HG03520 (cell line): ENCODE data around the gene ETV3.
"Not testable (repeated sequence)": the region's sequence is repeated elsewhere in the genome, so short reads cannot be mapped to it uniquely, and the experiment has no call there.

Experiments used
- ATAC-seq: cut with Tn5 transposase; IDR thresholded peaks from one replicate; pipeline ENCODE4 v1.9.1; 2021; ENCODE audit warnings: mild to moderate bottlenecking, moderate library complexity; ENCODE audit not compliant: unreplicated experiment

The ETV3 gene

GRCh38 chr1:157113631-157114030 lies 24.6 kb downstream of the ETV3 start:
- ATAC-seq: no peak

DNA sequence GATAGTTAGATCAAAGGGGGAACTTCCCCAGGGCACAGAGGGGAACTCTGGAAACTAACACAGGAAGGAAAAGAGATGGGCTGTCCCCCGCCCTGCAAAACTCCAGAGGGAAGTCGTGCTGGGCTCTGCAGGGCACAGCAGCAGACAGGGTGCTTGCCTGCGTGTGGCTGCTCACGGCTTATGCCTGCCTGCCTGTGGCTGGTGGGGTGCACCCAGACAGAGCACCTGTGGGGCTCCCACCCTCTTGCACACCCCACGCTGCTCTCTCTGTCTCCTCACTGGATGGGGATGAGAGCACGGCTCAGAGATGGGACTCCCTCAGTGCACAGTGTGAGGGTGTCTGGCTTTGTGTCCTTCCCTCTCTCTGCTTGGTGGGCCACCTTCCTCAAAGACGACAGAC lies 25.1 kb downstream of the ETV3 start:
- ATAC-seq: no peak

- ATAC-seq: no peak
Measured at GRCh38 chr1:157112186-157112867, 25.9 kb downstream of the ETV3 start.

DNA sequence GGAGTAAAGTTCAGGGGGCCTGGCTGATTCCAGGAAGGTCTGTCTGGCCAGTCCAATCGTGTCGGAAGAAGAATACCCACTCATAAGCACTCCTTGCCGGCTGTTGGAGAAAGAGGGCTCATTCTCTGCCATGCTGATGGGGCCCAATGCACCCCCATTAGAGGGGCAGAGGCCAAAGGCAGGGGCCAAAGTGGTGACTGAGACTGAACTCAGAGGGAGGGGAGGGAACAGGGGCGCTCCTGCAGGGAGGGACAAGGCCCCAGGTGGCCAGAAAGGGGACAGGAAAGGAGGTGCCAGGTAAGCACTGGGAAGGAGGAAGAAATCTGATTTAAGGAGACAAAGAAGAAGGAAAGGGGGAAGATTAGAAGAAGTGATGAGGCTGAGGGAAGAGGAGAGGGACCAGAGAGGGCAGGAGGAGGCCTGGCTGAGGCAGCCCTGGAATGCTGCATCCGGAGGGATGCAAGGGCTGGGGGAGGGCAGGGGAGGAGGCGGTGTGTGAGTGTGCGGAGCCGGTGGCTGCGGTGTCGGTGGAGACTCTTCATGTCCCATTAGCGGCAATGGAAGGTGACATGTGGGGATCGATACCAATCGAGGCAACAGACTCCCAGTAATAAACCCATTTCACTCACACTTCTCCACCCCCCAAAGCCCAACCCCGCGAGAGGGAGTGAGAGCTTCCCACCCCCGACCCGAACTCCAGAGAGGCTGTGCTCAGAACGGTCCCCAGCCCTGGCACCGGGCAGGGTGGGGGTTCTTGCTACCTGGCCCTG lies 26.6 kb downstream of the ETV3 start:
- ATAC-seq: no peak

DNA sequence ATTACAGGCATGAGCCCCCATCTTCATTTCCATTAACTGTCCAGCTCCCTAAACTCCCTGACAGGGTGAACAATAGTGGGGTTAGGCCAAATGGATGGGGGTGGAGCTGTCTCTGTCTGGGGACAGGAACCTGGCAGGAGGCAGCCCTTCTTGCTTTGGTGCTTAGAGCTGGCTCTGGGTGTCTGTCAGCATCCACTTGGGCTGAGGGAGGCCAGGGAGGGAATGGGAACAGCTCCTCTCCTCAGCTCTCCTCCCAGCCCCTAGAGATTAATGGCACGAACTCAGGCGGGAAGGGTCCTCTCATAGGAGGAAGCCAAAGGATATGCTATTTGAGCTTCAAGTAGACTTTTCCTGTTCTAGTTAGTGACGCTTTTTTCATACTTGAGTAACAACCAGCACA lies 27.5 kb downstream of the ETV3 start:
- no peak for ATAC-seq

DNA sequence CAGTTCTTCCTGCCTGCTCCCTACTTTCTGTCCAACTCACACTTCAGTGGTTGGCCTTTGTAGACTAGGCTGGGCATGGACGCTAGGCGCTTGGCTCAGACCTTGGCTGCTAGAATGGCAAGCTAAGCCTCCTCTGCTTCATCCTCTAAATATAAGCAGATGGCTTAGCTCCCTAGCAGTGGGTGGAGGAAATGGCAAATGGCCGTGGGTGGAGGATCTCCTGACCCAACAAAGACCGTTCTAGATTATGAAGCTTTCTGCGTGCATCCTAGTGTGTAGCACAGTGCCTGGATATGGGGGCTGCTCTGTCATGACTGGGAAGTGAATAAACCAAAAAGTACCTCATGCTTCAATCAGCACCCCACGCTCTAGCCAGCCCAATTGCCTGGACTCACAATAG lies 28.2 kb downstream of the ETV3 start:
- no peak for ATAC-seq

- ATAC-seq: no peak
Measured at GRCh38 chr1:157108448-157108847, 29.7 kb downstream of the ETV3 start.

DNA sequence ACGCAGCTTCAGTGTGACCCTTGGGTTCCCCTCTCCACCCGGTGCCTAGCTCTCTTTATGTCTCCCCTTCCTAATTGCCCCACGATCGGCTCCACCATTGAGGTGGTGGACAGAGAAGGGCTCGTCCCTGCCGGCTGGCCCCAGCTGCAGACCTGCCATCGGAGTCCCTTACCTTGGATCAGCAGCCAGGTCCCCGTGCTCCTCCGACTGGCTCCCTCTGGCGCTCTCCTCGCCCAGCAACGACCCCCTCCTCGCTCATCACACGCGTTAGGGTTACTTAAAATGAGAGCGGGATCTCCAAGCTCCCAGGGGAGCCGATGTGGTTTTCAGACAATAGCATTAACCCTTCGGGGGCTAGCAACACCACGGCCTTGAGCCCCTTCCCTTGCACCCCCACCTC lies 30.5 kb downstream of the ETV3 start:
- no peak for ATAC-seq

DNA sequence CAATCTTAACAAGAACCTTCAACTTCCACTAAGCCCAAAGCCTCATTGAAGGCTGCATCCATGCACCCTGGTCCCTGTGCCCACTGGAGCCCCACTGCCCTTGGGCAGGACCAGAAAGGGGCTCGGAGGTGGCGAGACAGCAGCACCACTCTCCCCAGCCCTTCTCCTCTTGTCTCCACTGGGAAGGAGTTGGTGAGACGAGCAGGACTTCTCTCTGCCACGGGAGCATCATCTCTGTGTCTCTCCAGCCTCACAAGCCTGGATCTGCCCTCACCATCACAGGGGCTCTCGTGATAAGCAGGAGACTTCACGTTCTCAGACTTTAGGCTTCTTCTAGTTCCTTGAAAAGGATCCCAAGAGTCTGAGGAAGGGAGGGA lies 31.4 kb downstream of the ETV3 start:
- ATAC-seq: no peak

DNA sequence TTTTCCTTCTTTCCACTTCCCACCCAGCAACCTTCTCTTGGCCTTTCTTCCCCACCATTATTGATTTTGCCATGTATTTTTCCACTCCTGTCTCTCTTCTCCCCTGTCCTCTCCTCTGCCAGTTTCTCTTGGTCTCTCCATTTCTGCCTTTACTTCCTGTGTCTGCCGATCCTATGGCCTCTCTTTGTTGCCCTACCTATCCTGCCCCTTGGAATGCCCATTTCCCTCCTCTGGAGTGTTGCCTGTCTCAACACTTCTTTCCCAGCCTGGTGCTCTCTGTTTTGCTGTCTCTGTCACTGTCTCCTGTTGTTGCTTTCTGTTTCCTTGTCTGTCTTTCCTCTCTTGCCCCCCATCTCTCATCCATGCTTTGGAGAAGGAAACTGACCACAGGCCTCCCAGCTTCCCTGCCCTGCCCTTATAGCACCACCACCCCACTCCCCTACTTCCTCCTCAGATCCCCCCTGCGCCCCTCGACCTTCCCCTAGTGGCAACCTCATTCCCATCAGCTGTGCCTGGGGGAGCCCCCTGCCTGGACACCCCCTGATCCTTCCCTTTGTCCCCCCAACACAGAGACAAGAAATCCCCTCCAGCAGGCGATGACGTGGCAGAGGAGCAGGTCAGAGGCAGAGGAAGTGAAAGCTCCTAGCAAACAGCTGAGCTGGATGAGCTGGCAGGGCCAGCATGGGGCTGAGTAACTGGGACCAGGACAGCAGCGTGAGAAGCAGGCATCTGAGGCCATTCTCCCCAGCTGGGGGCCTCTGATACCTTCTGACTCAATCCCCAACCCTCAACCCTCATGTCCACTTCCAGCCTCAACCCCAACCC lies 32.0 kb downstream of the ETV3 start:
- ATAC-seq: peak; percentile 76

GRCh38 chr1:157105298-157105987 lies 32.8 kb downstream of the ETV3 start:
- no peak for ATAC-seq

GRCh38 chr1:157104598-157105293 lies 33.4 kb downstream of the ETV3 start:
- ATAC-seq: no peak

GRCh38 chr1:157103268-157103667 lies 34.9 kb downstream of the ETV3 start:
- no peak for ATAC-seq

GRCh38 chr1:157101149-157101548 lies 37.0 kb downstream of the ETV3 start:
- ATAC-seq: no peak

- ATAC-seq: no peak
Measured at GRCh38 chr1:157099633-157100009, 38.6 kb downstream of the ETV3 start, which contains the start of gene ETV3L. Gene ETV3L, minus strand, starts transcription at chr1:157099808. Its CDS starts 285 bp downstream, at chr1:157099523.

GRCh38 chr1:157098987-157099632 lies 39.1 kb downstream of the ETV3 start:
- ATAC-seq: not testable (repeated sequence)

DNA sequence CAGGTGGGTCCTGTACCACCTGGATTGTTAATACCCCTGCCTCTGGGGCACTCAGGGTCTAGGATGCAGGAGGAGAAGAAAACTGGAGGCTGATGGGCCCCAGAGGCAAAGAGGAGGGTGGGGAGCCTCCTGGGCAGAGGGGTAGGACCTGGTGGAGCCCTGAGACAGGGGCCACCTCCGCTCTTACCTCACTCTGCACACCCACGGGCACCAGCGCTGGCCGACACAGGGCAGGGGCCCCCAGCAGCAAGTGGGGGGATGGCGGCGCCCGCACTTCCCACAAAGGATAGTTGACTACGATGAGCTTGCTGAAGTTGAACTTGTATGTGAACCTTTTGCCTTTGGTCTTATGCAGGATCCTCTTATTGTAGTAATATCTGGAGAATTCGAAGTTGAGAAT lies 39.7 kb downstream of the ETV3 start:
- no peak for ATAC-seq

GRCh38 chr1:157097692-157098091 lies 40.5 kb downstream of the ETV3 start:
- no peak for ATAC-seq

GRCh38 chr1:157096881-157097280 lies 41.3 kb downstream of the ETV3 start:
- ATAC-seq: no peak

DNA sequence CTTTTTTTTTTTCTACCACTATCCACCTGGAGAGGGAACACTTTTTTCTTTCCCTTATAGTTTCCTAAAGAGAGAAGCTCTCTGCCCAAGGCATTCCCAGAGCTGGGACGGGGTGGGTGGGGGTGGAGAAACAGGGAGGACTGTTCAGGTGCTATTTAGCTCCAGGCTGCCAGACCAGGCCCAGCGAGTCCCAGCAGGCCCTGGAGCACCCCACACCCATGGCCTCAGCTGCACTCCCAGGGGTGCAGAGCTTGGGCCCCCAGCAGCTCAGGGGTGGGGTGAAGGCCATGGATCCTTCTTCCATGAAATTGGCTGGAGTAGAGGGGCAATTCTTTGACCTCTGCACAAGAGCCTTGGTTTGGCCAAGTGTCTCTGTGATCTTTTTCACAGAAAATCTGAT lies 42.6 kb downstream of the ETV3 start:
- ATAC-seq: no peak
